Rectal smooth muscle tissue (tissue), 1 donor: ENCODE data around the gene POLD3.

Experiments
- H3K27ac ChIP-seq: one replicate; pipeline ENCODE4 v1.7.0; 2013; ENCODE audit warnings: low read depth, low read length, inconsistent platforms
- H3K27me3 ChIP-seq: one replicate; pipeline ENCODE4 v1.7.0; 2013; ENCODE audit warnings: low read length; ENCODE audit not compliant: control insufficient read depth, insufficient read depth
- H3K36me3 ChIP-seq: one replicate; pipeline ENCODE4 v1.7.0; 2013; ENCODE audit warnings: low read length; ENCODE audit not compliant: control insufficient read depth, insufficient read depth
- H3K4me1 ChIP-seq: one replicate; pipeline ENCODE4 v1.7.0; 2013; ENCODE audit warnings: low read length; ENCODE audit not compliant: control insufficient read depth, insufficient read depth
- H3K4me3 ChIP-seq: one replicate; pipeline ENCODE4 v1.7.0; 2013; ENCODE audit warnings: low read length
- H3K9ac ChIP-seq: one replicate; pipeline ENCODE4 v1.7.0; 2013; ENCODE audit warnings: low read length

POLD3 gene

GRCh38 chr11:74630043-74630442, 37.7 kb downstream of the POLD3 start:
- H3K4me1 ChIP-seq: peaks cover 9% of the 10 kb centered on the region
- no peak overlapping the region for H3K9ac ChIP-seq
- peaks cover 6% of the 10 kb centered on the region for H3K36me3 ChIP-seq
- H3K4me3 ChIP-seq: no peak overlapping the region
- no peak overlapping the region for H3K27ac ChIP-seq
- no peaks in the 10 kb centered on the region for H3K27me3 ChIP-seq

- Histone ChIP-seq H3K4me1 (peaks cover 28% of the 10 kb centered on the region), H3K27me3 (no peaks in the 10 kb centered on the region), H3K27ac (peak overlapping the region; percentile 3), H3K4me3 (no peak overlapping the region), H3K9ac (no peak overlapping the region), H3K36me3 (peaks cover 6% of the 10 kb centered on the region)
Observed at GRCh38 chr11:74633406-74634393, 41.3 kb downstream of the POLD3 start.

GRCh38 chr11:74634537-74634936, 42.2 kb downstream of the POLD3 start:
- H3K4me3 ChIP-seq: no peak overlapping the region

GRCh38 chr11:74636630-74637184, 44.3 kb downstream of the POLD3 start:
- Histone ChIP-seq H3K27me3 (no peaks in the 10 kb centered on the region), H3K9ac (no peak overlapping the region), H3K27ac (peak overlapping the region; percentile 75), H3K4me1 (peaks cover 36% of the 10 kb centered on the region), H3K4me3 (no peak overlapping the region), H3K36me3 (peaks cover 15% of the 10 kb centered on the region)

More at GRCh38 chr11:74634537-74634936, 42.2 kb downstream of the POLD3 start:
- H3K27me3 ChIP-seq: no peaks in the 10 kb centered on the region
- peaks cover 6% of the 10 kb centered on the region for H3K36me3 ChIP-seq
- no peak overlapping the region for H3K9ac ChIP-seq
- peak overlapping the region; percentile 75 for H3K27ac ChIP-seq
- peaks cover 31% of the 10 kb centered on the region for H3K4me1 ChIP-seq

GRCh38 chr11:74637700-74638099, 45.3 kb downstream of the POLD3 start:
- no peaks in the 10 kb centered on the region for H3K27me3 ChIP-seq
- peaks cover 12% of the 10 kb centered on the region for H3K36me3 ChIP-seq
- H3K4me3 ChIP-seq: no peak overlapping the region
- no peak overlapping the region for H3K9ac ChIP-seq
- peaks cover 34% of the 10 kb centered on the region for H3K4me1 ChIP-seq
- peak overlapping the region; percentile 75 for H3K27ac ChIP-seq

- Histone ChIP-seq H3K4me3 (no peak overlapping the region), H3K36me3 (peaks cover 12% of the 10 kb centered on the region), H3K9ac (no peak overlapping the region), H3K27me3 (no peaks in the 10 kb centered on the region), H3K4me1 (peaks cover 35% of the 10 kb centered on the region), H3K27ac (peak overlapping the region; percentile 33)
Observed at GRCh38 chr11:74638869-74639268, 46.5 kb downstream of the POLD3 start.

GRCh38 chr11:74639533-74639932, 47.2 kb downstream of the POLD3 start:
- no peaks in the 10 kb centered on the region for H3K27me3 ChIP-seq
- peak overlapping the region; percentile 2 for H3K27ac ChIP-seq
- H3K4me3 ChIP-seq: no peak overlapping the region
- H3K4me1 ChIP-seq: peaks cover 41% of the 10 kb centered on the region
- H3K9ac ChIP-seq: no peak overlapping the region
- H3K36me3 ChIP-seq: peaks cover 12% of the 10 kb centered on the region

GRCh38 chr11:74641289-74641688, 48.9 kb downstream of the POLD3 start:
- Histone ChIP-seq H3K36me3 (peaks cover 9% of the 10 kb centered on the region), H3K4me1 (peaks cover 53% of the 10 kb centered on the region), H3K27me3 (no peaks in the 10 kb centered on the region), H3K9ac (no peak overlapping the region), H3K27ac (no peak overlapping the region), H3K4me3 (no peak overlapping the region)

- peaks cover 9% of the 10 kb centered on the region for H3K36me3 ChIP-seq
Observed at GRCh38 chr11:74641905-74642304, 49.5 kb downstream of the POLD3 start.

GRCh38 chr11:74642912-74643311, 50.5 kb downstream of the POLD3 start:
- Histone ChIP-seq H3K4me3 (no peak overlapping the region), H3K27me3 (no peaks in the 10 kb centered on the region), H3K36me3 (peaks cover 9% of the 10 kb centered on the region), H3K9ac (no peak overlapping the region), H3K4me1 (peaks cover 44% of the 10 kb centered on the region), H3K27ac (peak overlapping the region; percentile 96)

More at GRCh38 chr11:74641905-74642304, 49.5 kb downstream of the POLD3 start:
- H3K27me3 ChIP-seq: no peaks in the 10 kb centered on the region
- no peak overlapping the region for H3K9ac ChIP-seq
- H3K27ac ChIP-seq: no peak overlapping the region
- no peak overlapping the region for H3K4me3 ChIP-seq
- H3K4me1 ChIP-seq: peaks cover 54% of the 10 kb centered on the region

GRCh38 chr11:74644081-74644480, 51.7 kb downstream of the POLD3 start:
- Histone ChIP-seq H3K9ac (no peak overlapping the region), H3K4me1 (peaks cover 40% of the 10 kb centered on the region), H3K36me3 (peaks cover 9% of the 10 kb centered on the region), H3K4me3 (no peak overlapping the region), H3K27me3 (no peaks in the 10 kb centered on the region), H3K27ac (peak overlapping the region; percentile 96)

GRCh38 chr11:74646215-74646614, 53.8 kb downstream of the POLD3 start:
- peaks cover 2% of the 10 kb centered on the region for H3K36me3 ChIP-seq
- H3K4me1 ChIP-seq: peaks cover 41% of the 10 kb centered on the region
- no peak overlapping the region for H3K4me3 ChIP-seq
- no peak overlapping the region for H3K9ac ChIP-seq
- peak overlapping the region; percentile 96 for H3K27ac ChIP-seq
- H3K27me3 ChIP-seq: no peaks in the 10 kb centered on the region
